Osteoblast (primary cell): Measurements from ENCODE around the gene CHURC1. TPM values are rescaled to one million over a fixed set of nuclear protein-coding genes. Genes with fewer than 3 reads are reported as not detected.

Source experiments
- DNase-seq: peaks from one replicate; pipeline ENCODE4 v3.0.0; 2011; ENCODE audit warnings: low spot score, mixed read lengths; ENCODE audit not compliant: insufficient read length; ENCODE audit errors: missing footprints
- H2AFZ ChIP-seq: 2 replicates; pipeline ENCODE4 v1.6.0; 2011; ENCODE audit warnings: mild to moderate bottlenecking, low read length
- H3K27ac ChIP-seq: 2 replicates; pipeline ENCODE4 v1.5.1; 2011; ENCODE audit warnings: mild to moderate bottlenecking, low read depth, low read length, moderate library complexity
- H3K27me3 ChIP-seq: 2 replicates; pipeline ENCODE4 v1.6.0; 2012; ENCODE audit warnings: mild to moderate bottlenecking, control low read depth, inconsistent platforms, low read length, moderate library complexity; ENCODE audit not compliant: insufficient read depth
- H3K36me3 ChIP-seq: 2 replicates; pipeline ENCODE4 v1.5.1; 2011; ENCODE audit warnings: mild to moderate bottlenecking, low read length, control low read depth, moderate library complexity; ENCODE audit not compliant: insufficient read depth
- H3K4me1 ChIP-seq: 2 replicates; pipeline ENCODE4 v1.5.1; 2011; ENCODE audit warnings: mild to moderate bottlenecking, low read length, control low read depth, moderate library complexity; ENCODE audit not compliant: insufficient read depth
- H3K4me2 ChIP-seq: 2 replicates; pipeline ENCODE4 v1.6.0; 2011; ENCODE audit warnings: mild to moderate bottlenecking, low read length; ENCODE audit not compliant: insufficient read depth
- H3K4me3 ChIP-seq: fragments of 200-600 bp; sonication (generic); 3 replicates; pipeline ENCODE4 v1.5.1; 2012; ENCODE audit warnings: mild to moderate bottlenecking, low read length, inconsistent platforms; ENCODE audit not compliant: insufficient read depth
- H3K79me2 ChIP-seq: 2 replicates; pipeline ENCODE4 v1.6.0; 2012; ENCODE audit warnings: mild to moderate bottlenecking, low read length, control low read depth, inconsistent platforms; ENCODE audit not compliant: insufficient read depth
- H3K9me3 ChIP-seq: 2 replicates; pipeline ENCODE4 v1.5.1; 2011; ENCODE audit warnings: low read depth, low read length, control low read depth
- H4K20me1 ChIP-seq: 2 replicates; pipeline ENCODE4 v1.6.0; 2012; ENCODE audit warnings: mild to moderate bottlenecking, low read length, control low read depth; ENCODE audit not compliant: insufficient read depth
- total RNA-seq: library from RNA; depleted of rRNA; stranded (reverse); fragments of >200 nt; gene quantifications from 2 replicates; pipeline ENCODE4 v1.2.3, GENCODE V29; 2012
- TF ChIP-seq, protein P1 (sequence below): IDR thresholded peaks from 2 replicates; pipeline ENCODE4 v1.5.1; 2011; ENCODE audit warnings: mild to moderate bottlenecking, low read depth, low read length, moderate library complexity; ENCODE audit errors: extremely low read depth

CHURC1 gene
- total RNA-seq, 1 donor: 79.6 TPM

DNA sequence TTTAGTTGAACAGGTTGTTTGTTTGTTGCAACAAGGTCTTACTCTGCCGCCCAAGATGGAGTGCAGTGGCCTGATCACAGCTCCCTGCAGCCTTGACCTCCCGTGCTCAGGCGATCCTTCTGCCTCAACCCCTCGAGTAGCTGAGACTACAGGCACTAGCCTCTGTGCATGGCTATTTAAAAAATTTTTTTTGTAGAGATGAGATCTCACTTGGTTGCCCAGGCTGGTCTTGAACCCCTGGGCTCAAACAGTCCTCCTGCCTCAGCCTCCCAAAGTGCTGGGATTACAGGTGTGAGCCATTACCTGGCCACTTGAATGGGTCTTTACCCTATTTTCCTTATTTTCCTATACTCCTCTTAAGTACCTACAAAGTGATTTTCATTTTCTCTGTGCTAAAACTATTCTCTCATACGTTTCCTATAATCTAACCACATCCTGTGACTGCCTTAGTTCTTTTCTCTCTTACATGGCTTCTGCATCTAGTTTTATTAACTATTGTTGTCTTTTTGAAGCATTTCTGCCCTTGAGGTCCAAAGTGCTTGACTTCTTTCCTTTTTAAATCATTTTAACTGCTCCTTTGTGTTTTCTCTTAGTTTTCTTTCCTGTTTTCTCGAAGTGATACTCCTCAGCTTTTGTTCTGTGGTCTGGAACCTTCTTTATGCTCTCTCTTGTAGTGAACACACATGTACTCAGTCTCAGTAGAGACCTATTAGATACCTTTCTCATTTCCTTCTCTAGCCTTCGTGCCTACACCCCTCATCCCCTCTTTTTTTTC lies 14.2 kb downstream of the CHURC1 start:
- TF ChIP-seq, protein P1, sequence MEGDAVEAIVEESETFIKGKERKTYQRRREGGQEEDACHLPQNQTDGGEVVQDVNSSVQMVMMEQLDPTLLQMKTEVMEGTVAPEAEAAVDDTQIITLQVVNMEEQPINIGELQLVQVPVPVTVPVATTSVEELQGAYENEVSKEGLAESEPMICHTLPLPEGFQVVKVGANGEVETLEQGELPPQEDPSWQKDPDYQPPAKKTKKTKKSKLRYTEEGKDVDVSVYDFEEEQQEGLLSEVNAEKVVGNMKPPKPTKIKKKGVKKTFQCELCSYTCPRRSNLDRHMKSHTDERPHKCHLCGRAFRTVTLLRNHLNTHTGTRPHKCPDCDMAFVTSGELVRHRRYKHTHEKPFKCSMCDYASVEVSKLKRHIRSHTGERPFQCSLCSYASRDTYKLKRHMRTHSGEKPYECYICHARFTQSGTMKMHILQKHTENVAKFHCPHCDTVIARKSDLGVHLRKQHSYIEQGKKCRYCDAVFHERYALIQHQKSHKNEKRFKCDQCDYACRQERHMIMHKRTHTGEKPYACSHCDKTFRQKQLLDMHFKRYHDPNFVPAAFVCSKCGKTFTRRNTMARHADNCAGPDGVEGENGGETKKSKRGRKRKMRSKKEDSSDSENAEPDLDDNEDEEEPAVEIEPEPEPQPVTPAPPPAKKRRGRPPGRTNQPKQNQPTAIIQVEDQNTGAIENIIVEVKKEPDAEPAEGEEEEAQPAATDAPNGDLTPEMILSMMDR: no peak
- Histone ChIP-seq H3K79me2 (peaks cover 35% of the 10 kb centered on the region), H3K4me3 (no peak overlapping the region), H3K27me3 (no peaks in the 10 kb centered on the region), H2AFZ (no peak overlapping the region), H3K4me2 (no peak overlapping the region), H4K20me1 (peaks cover 3% of the 10 kb centered on the region), H3K36me3 (peaks cover 76% of the 10 kb centered on the region), H3K4me1 (no peaks in the 10 kb centered on the region), H3K27ac (no peak overlapping the region), H3K9me3 (no peaks in the 10 kb centered on the region)
- no peak for DNase-seq

DNA sequence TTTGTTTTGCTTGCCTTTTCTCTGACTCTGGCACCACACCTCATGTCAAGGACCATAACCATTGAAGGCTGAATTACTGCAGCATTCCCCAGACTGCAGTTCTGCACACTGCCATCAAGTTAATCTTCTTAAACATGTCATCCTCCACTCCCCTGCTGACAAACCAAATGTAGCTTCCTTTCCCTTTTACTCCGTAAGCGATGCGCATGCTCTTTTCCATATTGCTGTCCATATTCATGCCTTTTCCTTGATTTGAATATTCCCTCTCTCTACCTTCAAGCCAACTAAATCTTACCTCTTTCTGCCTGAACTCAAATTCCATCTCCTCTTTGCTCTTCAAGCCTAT lies 14.7 kb downstream of the CHURC1 start:
- H4K20me1 ChIP-seq: peaks cover 3% of the 10 kb centered on the region
- no peaks in the 10 kb centered on the region for H3K9me3 ChIP-seq
- TF ChIP-seq, protein P1: no peak
- DNase-seq: no peak
- H3K27ac ChIP-seq: no peak overlapping the region
- no peak overlapping the region for H2AFZ ChIP-seq
- H3K27me3 ChIP-seq: no peaks in the 10 kb centered on the region
- peaks cover 76% of the 10 kb centered on the region for H3K36me3 ChIP-seq
- no peak overlapping the region for H3K4me3 ChIP-seq
- H3K4me2 ChIP-seq: no peak overlapping the region
- no peaks in the 10 kb centered on the region for H3K4me1 ChIP-seq
- peaks cover 32% of the 10 kb centered on the region for H3K79me2 ChIP-seq

- Histone ChIP-seq H3K27ac (peak overlapping the region; percentile 14), H3K9me3 (no peaks in the 10 kb centered on the region), H3K4me2 (no peak overlapping the region), H3K36me3 (peaks cover 72% of the 10 kb centered on the region), H3K4me1 (no peaks in the 10 kb centered on the region), H3K27me3 (no peaks in the 10 kb centered on the region), H4K20me1 (no peaks in the 10 kb centered on the region), H3K79me2 (peaks cover 26% of the 10 kb centered on the region), H2AFZ (no peak overlapping the region), H3K4me3 (no peak overlapping the region)
- TF ChIP-seq, protein P1: no peak
- DNase-seq: no peak
These were observed 16.0 kb downstream of the CHURC1 start for GRCh38 chr14:64930085-64930843.

GRCh38 chr14:64931123-64931522 lies 16.9 kb downstream of the CHURC1 start:
- Histone ChIP-seq H3K4me2 (no peak overlapping the region), H2AFZ (no peak overlapping the region), H3K4me1 (no peaks in the 10 kb centered on the region), H3K36me3 (peaks cover 64% of the 10 kb centered on the region), H3K27me3 (no peaks in the 10 kb centered on the region), H3K9me3 (no peaks in the 10 kb centered on the region), H3K79me2 (peaks cover 24% of the 10 kb centered on the region), H3K4me3 (no peak overlapping the region), H3K27ac (no peak overlapping the region), H4K20me1 (no peaks in the 10 kb centered on the region)
- DNase-seq: no peak
- TF ChIP-seq, protein P1: no peak
